NCI-H526 treated with DMSO at 0.1 percent for 48 hours (cell line): Measurements from ENCODE around the gene TTC7B.

Experiments
- DNase-seq: peaks from one replicate; lab custom pipeline; 2025; lab: John Stamatoyannopoulos, UW

Gene TTC7B

GRCh38 chr14:90617961-90618360, 198.3 kb downstream of the TTC7B start:
- no peak for DNase-seq

GRCh38 chr14:90616881-90617280, 199.3 kb downstream of the TTC7B start:
- no peak for DNase-seq

GRCh38 chr14:90616313-90616712, 199.9 kb downstream of the TTC7B start:
- no peak for DNase-seq

GRCh38 chr14:90615517-90616060, 200.6 kb downstream of the TTC7B start:
- peak; percentile 38 for DNase-seq

GRCh38 chr14:90614696-90615516, 201.3 kb downstream of the TTC7B start:
- no peak for DNase-seq

- no peak for DNase-seq
Observed at GRCh38 chr14:90613997-90614396, 202.2 kb downstream of the TTC7B start.

GRCh38 chr14:90613453-90613852, 202.8 kb downstream of the TTC7B start:
- no peak for DNase-seq

- no peak for DNase-seq
Observed at GRCh38 chr14:90612801-90613200, 203.4 kb downstream of the TTC7B start.

GRCh38 chr14:90611936-90612335, 204.3 kb downstream of the TTC7B start:
- DNase-seq, result no peak

- no peak for DNase-seq
Observed at GRCh38 chr14:90611501-90611900, 204.7 kb downstream of the TTC7B start.

GRCh38 chr14:90610346-90611040, 205.7 kb downstream of the TTC7B start:
- DNase-seq, result no peak

GRCh38 chr14:90609376-90609775, 206.9 kb downstream of the TTC7B start:
- no peak for DNase-seq

GRCh38 chr14:90608929-90609341, 207.3 kb downstream of the TTC7B start:
- DNase-seq, result no peak

GRCh38 chr14:90608281-90608680, 207.9 kb downstream of the TTC7B start:
- no peak for DNase-seq

- no peak for DNase-seq
Observed at GRCh38 chr14:90607141-90607540, 209.1 kb downstream of the TTC7B start.

- no peak for DNase-seq
Observed at GRCh38 chr14:90606434-90606833, 209.8 kb downstream of the TTC7B start.

GRCh38 chr14:90605430-90605829, 210.8 kb downstream of the TTC7B start:
- DNase-seq, result no peak

GRCh38 chr14:90604356-90604755, 211.9 kb downstream of the TTC7B start:
- DNase-seq, result no peak

- no peak for DNase-seq
Observed at GRCh38 chr14:90603841-90604240, 212.4 kb downstream of the TTC7B start.

GRCh38 chr14:90603336-90603735, 212.9 kb downstream of the TTC7B start:
- no peak for DNase-seq

GRCh38 chr14:90602088-90602687, 214.0 kb downstream of the TTC7B start:
- DNase-seq, result no peak

- DNase-seq, result no peak
Observed at GRCh38 chr14:90601563-90601962, 214.7 kb downstream of the TTC7B start.

- no peak for DNase-seq
Observed at GRCh38 chr14:90600619-90601018, 215.6 kb downstream of the TTC7B start.
